ENCODE data around the gene CDK5RAP2.
"Not testable (repeated sequence)": the region's sequence is repeated elsewhere in the genome, so short reads cannot be mapped to it uniquely, and the experiment has no call there.

CDK5RAP2 gene

DNA sequence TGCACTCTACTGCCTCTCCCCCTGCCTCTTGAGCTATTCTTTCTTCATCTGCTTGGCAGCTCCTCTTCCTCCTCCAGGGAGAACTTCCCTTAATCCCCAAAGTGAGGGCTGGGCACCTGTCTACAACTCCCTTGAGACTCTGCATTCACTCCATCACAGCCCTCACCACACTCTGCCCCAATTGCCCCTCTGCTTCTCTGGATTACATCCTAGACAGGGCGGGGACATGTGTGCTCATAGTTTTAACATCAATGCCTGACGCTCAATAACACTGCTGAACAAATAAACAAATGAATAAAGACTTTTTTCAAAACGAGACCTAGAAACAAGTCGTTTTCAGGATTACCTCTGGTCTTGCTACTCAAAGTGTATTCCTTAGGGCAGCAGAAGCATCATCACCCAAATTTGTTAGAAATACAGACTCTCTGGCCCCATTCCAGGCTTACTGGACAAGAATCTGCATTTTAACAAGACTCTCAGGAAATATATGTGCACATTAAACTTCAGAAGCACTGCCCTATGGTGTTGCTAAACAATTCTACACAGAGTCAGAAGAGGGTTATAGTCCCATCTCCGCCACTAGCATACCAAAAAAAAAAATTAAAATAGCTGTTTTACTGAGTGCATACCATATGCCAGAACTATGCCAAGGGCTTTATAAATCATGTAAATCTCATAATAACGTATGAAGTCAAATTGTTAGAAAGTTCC lies 115.6 kb downstream of the CDK5RAP2 start:
- Histone ChIP-seq H3K27ac (replicated peaks) (no peak overlapping the region), H3K4me3 (replicated peaks; ENCODE audit: insufficient read depth, low read length) (no peak overlapping the region), H3K27me3 (ENCODE audit: insufficient read depth, poor library complexity, severe bottlenecking) (no peaks in the 10 kb centered on the region)
- TF ChIP-seq SPI1 (IDR thresholded peaks at IDR 0.05; ENCODE audit: borderline replicate concordance, low read depth) (no peak), POLR2AphosphoS5 (IDR thresholded peaks at IDR 0.05; ENCODE audit: low read depth) (no peak), GABPA (IDR thresholded peaks at IDR 0.05; ENCODE audit: low read depth) (no peak)
- TF ChIP-seq, protein P1, sequence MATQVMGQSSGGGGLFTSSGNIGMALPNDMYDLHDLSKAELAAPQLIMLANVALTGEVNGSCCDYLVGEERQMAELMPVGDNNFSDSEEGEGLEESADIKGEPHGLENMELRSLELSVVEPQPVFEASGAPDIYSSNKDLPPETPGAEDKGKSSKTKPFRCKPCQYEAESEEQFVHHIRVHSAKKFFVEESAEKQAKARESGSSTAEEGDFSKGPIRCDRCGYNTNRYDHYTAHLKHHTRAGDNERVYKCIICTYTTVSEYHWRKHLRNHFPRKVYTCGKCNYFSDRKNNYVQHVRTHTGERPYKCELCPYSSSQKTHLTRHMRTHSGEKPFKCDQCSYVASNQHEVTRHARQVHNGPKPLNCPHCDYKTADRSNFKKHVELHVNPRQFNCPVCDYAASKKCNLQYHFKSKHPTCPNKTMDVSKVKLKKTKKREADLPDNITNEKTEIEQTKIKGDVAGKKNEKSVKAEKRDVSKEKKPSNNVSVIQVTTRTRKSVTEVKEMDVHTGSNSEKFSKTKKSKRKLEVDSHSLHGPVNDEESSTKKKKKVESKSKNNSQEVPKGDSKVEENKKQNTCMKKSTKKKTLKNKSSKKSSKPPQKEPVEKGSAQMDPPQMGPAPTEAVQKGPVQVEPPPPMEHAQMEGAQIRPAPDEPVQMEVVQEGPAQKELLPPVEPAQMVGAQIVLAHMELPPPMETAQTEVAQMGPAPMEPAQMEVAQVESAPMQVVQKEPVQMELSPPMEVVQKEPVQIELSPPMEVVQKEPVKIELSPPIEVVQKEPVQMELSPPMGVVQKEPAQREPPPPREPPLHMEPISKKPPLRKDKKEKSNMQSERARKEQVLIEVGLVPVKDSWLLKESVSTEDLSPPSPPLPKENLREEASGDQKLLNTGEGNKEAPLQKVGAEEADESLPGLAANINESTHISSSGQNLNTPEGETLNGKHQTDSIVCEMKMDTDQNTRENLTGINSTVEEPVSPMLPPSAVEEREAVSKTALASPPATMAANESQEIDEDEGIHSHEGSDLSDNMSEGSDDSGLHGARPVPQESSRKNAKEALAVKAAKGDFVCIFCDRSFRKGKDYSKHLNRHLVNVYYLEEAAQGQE (IDR thresholded peaks at IDR 0.05; ENCODE audit: insufficient replicate concordance, low read depth) = no peak
- TF ChIP-seq, protein P2, sequence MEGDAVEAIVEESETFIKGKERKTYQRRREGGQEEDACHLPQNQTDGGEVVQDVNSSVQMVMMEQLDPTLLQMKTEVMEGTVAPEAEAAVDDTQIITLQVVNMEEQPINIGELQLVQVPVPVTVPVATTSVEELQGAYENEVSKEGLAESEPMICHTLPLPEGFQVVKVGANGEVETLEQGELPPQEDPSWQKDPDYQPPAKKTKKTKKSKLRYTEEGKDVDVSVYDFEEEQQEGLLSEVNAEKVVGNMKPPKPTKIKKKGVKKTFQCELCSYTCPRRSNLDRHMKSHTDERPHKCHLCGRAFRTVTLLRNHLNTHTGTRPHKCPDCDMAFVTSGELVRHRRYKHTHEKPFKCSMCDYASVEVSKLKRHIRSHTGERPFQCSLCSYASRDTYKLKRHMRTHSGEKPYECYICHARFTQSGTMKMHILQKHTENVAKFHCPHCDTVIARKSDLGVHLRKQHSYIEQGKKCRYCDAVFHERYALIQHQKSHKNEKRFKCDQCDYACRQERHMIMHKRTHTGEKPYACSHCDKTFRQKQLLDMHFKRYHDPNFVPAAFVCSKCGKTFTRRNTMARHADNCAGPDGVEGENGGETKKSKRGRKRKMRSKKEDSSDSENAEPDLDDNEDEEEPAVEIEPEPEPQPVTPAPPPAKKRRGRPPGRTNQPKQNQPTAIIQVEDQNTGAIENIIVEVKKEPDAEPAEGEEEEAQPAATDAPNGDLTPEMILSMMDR (IDR thresholded peaks at IDR 0.05; ENCODE audit: insufficient read depth, low read length) = no peak
- no peak for DNase-seq (ENCODE audit: low read depth in 1 of 2, low spot score in 1 of 2)

DNA sequence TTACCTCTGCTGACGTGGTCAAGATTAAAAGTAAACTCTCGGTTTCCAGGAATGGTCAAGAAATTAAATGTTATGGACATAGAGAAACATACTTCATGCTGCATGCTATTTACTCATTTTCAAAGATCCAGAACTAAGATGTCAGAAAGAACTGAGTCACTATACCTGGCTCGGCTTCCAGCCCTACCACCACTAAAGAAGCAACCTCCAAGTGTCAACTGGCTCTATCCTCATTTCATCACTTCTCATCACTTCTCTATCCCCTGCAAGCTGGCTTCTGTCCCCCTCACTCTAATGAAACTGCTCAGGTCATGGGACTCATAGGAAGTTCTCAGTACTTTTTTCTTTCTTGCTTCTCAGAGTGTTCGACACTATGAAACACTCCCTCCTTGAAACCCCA lies 116.2 kb downstream of the CDK5RAP2 start:
- H3K27ac ChIP-seq (replicated peaks) = no peak overlapping the region
- no peaks in the 10 kb centered on the region for H3K27me3 ChIP-seq (ENCODE audit: insufficient read depth, poor library complexity, severe bottlenecking)
- no peak for DNase-seq (ENCODE audit: low read depth in 1 of 2, low spot score in 1 of 2)
- TF ChIP-seq GABPA (IDR thresholded peaks at IDR 0.05; ENCODE audit: low read depth) (no peak), SPI1 (IDR thresholded peaks at IDR 0.05; ENCODE audit: borderline replicate concordance, low read depth) (no peak), POLR2AphosphoS5 (IDR thresholded peaks at IDR 0.05; ENCODE audit: low read depth) (no peak)
- TF ChIP-seq, protein P2 (IDR thresholded peaks at IDR 0.05; ENCODE audit: insufficient read depth, low read length) = no peak
- TF ChIP-seq, protein P1 (IDR thresholded peaks at IDR 0.05; ENCODE audit: insufficient replicate concordance, low read depth) = no peak
- H3K4me3 ChIP-seq (replicated peaks; ENCODE audit: insufficient read depth, low read length) = no peak overlapping the region

DNA sequence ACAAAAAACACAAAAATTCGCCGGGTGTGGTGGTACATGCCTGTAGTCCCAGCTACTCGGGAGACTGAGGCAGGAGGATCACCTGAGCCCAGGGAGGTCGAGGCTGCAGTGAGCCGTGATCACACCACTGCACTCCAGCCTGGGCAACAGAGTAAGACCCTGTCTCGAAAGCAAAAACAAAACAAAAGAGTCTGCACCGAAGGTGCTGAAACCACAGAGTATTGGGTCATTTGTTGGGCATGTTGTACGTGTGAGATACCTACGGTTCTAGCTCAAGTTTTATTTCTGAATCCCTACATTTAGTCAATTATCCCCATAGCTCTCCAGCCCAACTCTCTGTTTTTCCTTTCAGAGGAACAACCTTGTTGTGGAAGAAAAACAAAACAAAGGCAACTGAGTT lies 118.3 kb downstream of the CDK5RAP2 start:
- DNase-seq (ENCODE audit: low read depth in 1 of 2, low spot score in 1 of 2); H3K27ac ChIP-seq (replicated peaks); H3K27me3 ChIP-seq (ENCODE audit: insufficient read depth, poor library complexity, severe bottlenecking); H3K4me3 ChIP-seq (replicated peaks; ENCODE audit: insufficient read depth, low read length): not testable (repeated sequence)

DNA sequence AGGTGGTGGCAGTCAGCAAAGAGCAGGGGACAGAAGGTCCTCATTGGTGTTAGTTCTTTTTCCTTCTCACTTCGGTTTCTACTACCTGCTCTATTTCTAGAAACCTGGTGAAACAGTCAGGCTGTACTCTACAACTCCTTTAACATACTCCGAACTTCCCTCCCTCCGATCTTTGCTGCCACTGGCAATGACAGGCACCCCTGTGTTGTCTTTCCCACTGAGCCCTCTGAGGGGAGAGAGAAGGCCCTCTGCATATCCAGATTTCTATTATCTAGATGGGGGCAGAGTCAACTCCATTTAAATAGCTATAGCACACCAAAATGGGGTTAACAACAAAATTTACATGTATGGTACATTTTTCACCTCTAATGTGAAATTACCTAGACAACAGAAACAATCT lies 123.7 kb downstream of the CDK5RAP2 start:
- Histone ChIP-seq H3K4me3 (replicated peaks; ENCODE audit: insufficient read depth, low read length) (no peak overlapping the region), H3K27me3 (ENCODE audit: insufficient read depth, poor library complexity, severe bottlenecking) (no peaks in the 10 kb centered on the region), H3K27ac (replicated peaks) (no peak overlapping the region)
- TF ChIP-seq GABPA (IDR thresholded peaks at IDR 0.05; ENCODE audit: low read depth) = no peak
- TF ChIP-seq, protein P2 (IDR thresholded peaks at IDR 0.05; ENCODE audit: insufficient read depth, low read length) = no peak
- TF ChIP-seq, protein P1 (IDR thresholded peaks at IDR 0.05; ENCODE audit: insufficient replicate concordance, low read depth) = no peak
- TF ChIP-seq SPI1 (IDR thresholded peaks at IDR 0.05; ENCODE audit: borderline replicate concordance, low read depth) = no peak
- TF ChIP-seq POLR2AphosphoS5 (IDR thresholded peaks at IDR 0.05; ENCODE audit: low read depth) = no peak
- DNase-seq (ENCODE audit: low read depth in 1 of 2, low spot score in 1 of 2) = no peak
